Liver (tissue), 9 donors: ENCODE measurements around the gene DDX41. TPM values are rescaled to one million over a fixed set of nuclear protein-coding genes. Genes with fewer than 3 reads are reported as not detected.
A peak's percentile ranks its signal among the peaks of the same experiment; 100 is the strongest.
"Not testable (repeated sequence)": the region's sequence is repeated elsewhere in the genome, so short reads cannot be mapped to it uniquely, and the experiment has no call there.

Experiments
- DNase-seq: peaks from one replicate; pipeline ENCODE4 v3.0.0-alpha.2; 2017; ENCODE audit warnings: low spot score
- H3K27ac ChIP-seq, 2 donors: one replicate each; pipeline ENCODE4 v1.7.0; 2013; ENCODE audit warnings: inconsistent platforms in 2 of 2, low read length in 2 of 2, control low read depth in 1 of 2, low read depth in 1 of 2, mild to moderate bottlenecking in 1 of 2
- H3K27me3 ChIP-seq, 4 donors: one replicate each; pipeline versions ENCODE4 v1.6.1 to v1.7.0; 2013; ENCODE audit warnings: low read length in 3 of 4, inconsistent platforms in 1 of 4, mild to moderate bottlenecking in 1 of 4, moderate library complexity in 1 of 4; ENCODE audit not compliant: control insufficient read depth in 4 of 4, insufficient read depth in 4 of 4
- H3K36me3 ChIP-seq, 4 donors: one replicate each; pipeline versions ENCODE4 v1.6.1 to v1.7.0; 2013; ENCODE audit warnings: low read length in 3 of 4, mild to moderate bottlenecking in 3 of 4, low read depth in 1 of 4, moderate library complexity in 1 of 4; ENCODE audit not compliant: control insufficient read depth in 4 of 4, insufficient read depth in 3 of 4
- H3K4me1 ChIP-seq, 4 donors: one replicate each; pipeline versions ENCODE4 v1.6.1 to v1.7.0; 2013; ENCODE audit warnings: low read length in 3 of 4, mild to moderate bottlenecking in 3 of 4, moderate library complexity in 1 of 4; ENCODE audit not compliant: control insufficient read depth in 4 of 4, insufficient read depth in 4 of 4
- H3K4me3 ChIP-seq, 3 donors: one replicate each; pipeline versions ENCODE4 v1.6.1 to v1.7.0; 2013; ENCODE audit warnings: low read length in 3 of 3, control low read depth in 1 of 3, low read depth in 1 of 3, mild to moderate bottlenecking in 1 of 3
- H3K9ac ChIP-seq, 2 donors: one replicate each; pipeline ENCODE4 v1.7.0; 2013; ENCODE audit warnings: low read length in 2 of 2, mild to moderate bottlenecking in 2 of 2, moderate library complexity in 2 of 2, control low read depth in 1 of 2, low read depth in 1 of 2
- H3K9me3 ChIP-seq, 4 donors: one replicate each; pipeline versions ENCODE4 v1.6.1 to v1.7.0; 2013; ENCODE audit warnings: low read length in 3 of 4; ENCODE audit not compliant: control insufficient read depth in 4 of 4
- ATF3 ChIP-seq: IDR thresholded peaks from 2 replicates; pipeline ENCODE4 v1.6.1; 2016; ENCODE audit warnings: antibody characterized with exemption
- CTCF ChIP-seq: fragments of 150-350 bp; IDR thresholded peaks from 2 replicates; pipeline ENCODE4 v1.5.1; 2017; ENCODE audit warnings: improper control_type of control experiment, low read depth, low read length; ENCODE audit not compliant: missing input control
- FOXA2 ChIP-seq: IDR thresholded peaks from 2 replicates; pipeline ENCODE4 v1.6.1; 2016; ENCODE audit warnings: antibody characterized with exemption
- GABPA ChIP-seq, 2 donors: IDR thresholded peaks in 1 of 2; conservative IDR thresholded peaks in 1 of 2; 2 replicates each; pipeline ENCODE4 v1.6.1; 2016; ENCODE audit warnings: antibody characterized with exemption in 2 of 2, mild to moderate bottlenecking in 1 of 2, moderate library complexity in 1 of 2
- HNF4A ChIP-seq, 2 donors: conservative IDR thresholded peaks; 2 replicates each; pipeline ENCODE4 v1.6.1; 2016; ENCODE audit warnings: antibody characterized with exemption in 2 of 2, mild to moderate bottlenecking in 2 of 2
- HNF4G ChIP-seq: IDR thresholded peaks from 2 replicates; pipeline ENCODE4 v1.6.1; 2016; ENCODE audit warnings: antibody characterized with exemption
- JUND ChIP-seq, 2 donors: IDR thresholded peaks; 2 replicates each; pipeline ENCODE4 v1.6.1; 2016; ENCODE audit warnings: antibody characterized with exemption in 2 of 2
- NR2F2 ChIP-seq: IDR thresholded peaks from 2 replicates; pipeline ENCODE4 v1.6.1; 2016; ENCODE audit warnings: antibody characterized with exemption
- RAD21 ChIP-seq, 2 donors: IDR thresholded peaks; 2 replicates each; pipeline ENCODE4 v1.6.1; 2016; ENCODE audit warnings: antibody characterized with exemption in 2 of 2, mild to moderate bottlenecking in 2 of 2
- RXRA ChIP-seq, 2 donors: IDR thresholded peaks; 2 replicates each; pipeline ENCODE4 v1.6.1; 2017 to 2018; ENCODE audit warnings: antibody characterized with exemption in 2 of 2, mild to moderate bottlenecking in 1 of 2
- SP1 ChIP-seq: IDR thresholded peaks from 2 replicates; pipeline ENCODE4 v1.6.1; 2018; ENCODE audit warnings: antibody characterized with exemption, mild to moderate bottlenecking
- TAF1 ChIP-seq: conservative IDR thresholded peaks from 2 replicates; pipeline ENCODE4 v1.6.1; 2016; ENCODE audit warnings: antibody characterized with exemption, mild to moderate bottlenecking
- YY1 ChIP-seq: IDR thresholded peaks from 2 replicates; pipeline ENCODE4 v1.6.1; 2016; ENCODE audit warnings: antibody characterized with exemption, mild to moderate bottlenecking
- ZBTB33 ChIP-seq: IDR thresholded peaks from 2 replicates; pipeline ENCODE4 v1.6.1; 2016; ENCODE audit warnings: antibody characterized with exemption
- WGBS: extraction: QIAGEN DNeasy Blood & Tissue Kit; methylation state at CpG from one replicate; pipeline ENCODE4 v1.1.7; 2013; 5-methylcytosine and 5-hydroxymethylcytosine counted together
- polyA plus RNA-seq, 2 donors: library from polyadenylated mRNA; stranded (reverse) in 1 of 2; unstranded in 1 of 2; fragments of 200-250 nt in 1 of 2; fragments of >200 nt in 1 of 2; fragmentation: Nextera tagmentation in 1 of 2; extraction: Ambion mirVana in 1 of 2; gene quantifications; one replicate each; pipeline versions ENCODE4 v1.2.1 to v1.2.3, GENCODE V29; 2013 to 2015
- total RNA-seq, 2 donors: library from RNA; depleted of rRNA; stranded (reverse); fragments of >200 nt; gene quantifications; one replicate each; pipeline ENCODE4 v1.2.3, GENCODE V29; 2014
- donor health status: healthy.
- donor health status: healthy.
- donor health status: healthy.
- donor health status: healthy.
- donor health status: healthy.

DDX41 gene
- total and polyA plus RNA-seq, 4 donors = 20.4 to 58.5 (median 45.6) TPM

- H3K9ac ChIP-seq = no peak overlapping the region
- peaks cover 2 to 16% (median 13%) of the 10 kb centered on the region in 4 donors for H3K4me1 ChIP-seq
- no peak for DNase-seq
- H3K27me3 ChIP-seq = no peaks in the 10 kb centered on the region
- no peak overlapping the region for H3K27ac ChIP-seq
- 94% methylated on average over 10 of the region's 10 CpGs for WGBS
- no peak for TF ChIP-seq ATF3
- TF ChIP-seq ZBTB33 = no peak
- no peak for TF ChIP-seq CTCF
- TF ChIP-seq HNF4G = no peak
- TF ChIP-seq RXRA (IDR thresholded peaks at IDR 0.05) = no peak
- no peak for TF ChIP-seq FOXA2
- TF ChIP-seq RAD21 (IDR thresholded peaks at IDR 0.05) = no peak
- TF ChIP-seq HNF4A (conservative IDR thresholded peaks at IDR 0.05) = no peak
- TF ChIP-seq SP1 = no peak
- TF ChIP-seq JUND (IDR thresholded peaks at IDR 0.05) = no peak
- TF ChIP-seq YY1 = no peak
- no peak for TF ChIP-seq TAF1
- no peak for TF ChIP-seq GABPA (IDR thresholded peaks at IDR 0.05 in 1 of 2, conservative IDR thresholded peaks at IDR 0.05 in 1 of 2)
- no peak overlapping the region for H3K4me3 ChIP-seq
- peaks cover 9 to 38% (median 21%) of the 10 kb centered on the region in 4 donors for H3K36me3 ChIP-seq
- H3K9me3 ChIP-seq = no peaks in the 10 kb centered on the region
These were observed 19.6 kb upstream of the DDX41 start for GRCh38 chr5:177536386-177536785.

GRCh38 chr5:177535125-177535524 is 18.4 kb upstream of the DDX41 start:
- no peaks in the 10 kb centered on the region for H3K27me3 ChIP-seq
- DNase-seq = no peak
- H3K4me3 ChIP-seq = no peak overlapping the region
- no peaks in the 10 kb centered on the region for H3K9me3 ChIP-seq
- H3K4me1 ChIP-seq = peaks cover 2 to 16% (median 13%) of the 10 kb centered on the region in 4 donors
- 50% methylated on average over 7 of the region's 7 CpGs for WGBS
- no peak for TF ChIP-seq NR2F2
- TF ChIP-seq RAD21 (IDR thresholded peaks at IDR 0.05) = peak in 1 of 2 donors; percentile 54
- no peak for TF ChIP-seq TAF1
- peak overlapping the region; percentile 14 to 56 for H3K27ac ChIP-seq
- peaks cover 18 to 49% (median 24%) of the 10 kb centered on the region in 4 donors for H3K36me3 ChIP-seq
- peak overlapping the region in 1 of 2 donors; percentile 7 for H3K9ac ChIP-seq

GRCh38 chr5:177534433-177534832 is 17.7 kb upstream of the DDX41 start:
- H3K4me3 ChIP-seq, DNase-seq, H3K27me3 ChIP-seq, H3K9me3 ChIP-seq: not testable (repeated sequence)
- Histone ChIP-seq H3K9ac (peak overlapping the region in 1 of 2 donors; percentile 7), H3K27ac (peak overlapping the region in 1 of 2 donors; percentile 56), H3K4me1 (peaks cover 2 to 16% (median 13%) of the 10 kb centered on the region in 4 donors), H3K36me3 (peaks cover 23 to 56% (median 29%) of the 10 kb centered on the region in 4 donors)
- 49% methylated on average over 7 of the region's 7 CpGs for WGBS
- TF ChIP-seq RXRA (IDR thresholded peaks at IDR 0.05) = peak in 1 of 2 donors; percentile 54
- TF ChIP-seq HNF4A (conservative IDR thresholded peaks at IDR 0.05) = peak in 1 of 2 donors; percentile 64
